HG02973 (cell line): ENCODE measurements around the gene CASP9.
"Not testable (repeated sequence)": the region's sequence is repeated elsewhere in the genome, so short reads cannot be mapped to it uniquely, and the experiment has no call there.

Source experiments
- ATAC-seq: cut with Tn5 transposase; IDR thresholded peaks from one replicate; pipeline ENCODE4 v1.9.1; 2021; ENCODE audit warnings: moderate library complexity; ENCODE audit not compliant: unreplicated experiment

CASP9 gene

GRCh38 chr1:15526021-15526489, 2.0 kb upstream of the CASP9 start:
- no peak for ATAC-seq

- peak; percentile 5 for ATAC-seq
These were observed 1.3 kb upstream of the CASP9 start for GRCh38 chr1:15525050-15526020.

- peak; percentile 37 for ATAC-seq
These were observed 451 bp upstream of the CASP9 start for GRCh38 chr1:15524283-15525049.

- no peak for ATAC-seq
These were observed 653 bp downstream of the CASP9 start for GRCh38 chr1:15523104-15524020.

- no peak for ATAC-seq
These were observed 1.5 kb downstream of the CASP9 start for GRCh38 chr1:15522551-15522950.

GRCh38 chr1:15521206-15521906, 2.7 kb downstream of the CASP9 start:
- not testable (repeated sequence) for ATAC-seq

GRCh38 chr1:15519625-15520024, 4.4 kb downstream of the CASP9 start:
- no peak for ATAC-seq

- peak; percentile 50 for ATAC-seq
These were observed 8.9 kb downstream of the CASP9 start for GRCh38 chr1:15515022-15515663.

GRCh38 chr1:15514557-15514956, 9.5 kb downstream of the CASP9 start:
- ATAC-seq, result not testable (repeated sequence)

GRCh38 chr1:15513919-15514318, 10.1 kb downstream of the CASP9 start:
- no peak for ATAC-seq

- ATAC-seq, result no peak
These were observed 10.8 kb downstream of the CASP9 start for GRCh38 chr1:15513192-15513591.

- no peak for ATAC-seq
These were observed 13.2 kb downstream of the CASP9 start for GRCh38 chr1:15510611-15511405.

GRCh38 chr1:15509586-15509985, 14.4 kb downstream of the CASP9 start:
- no peak for ATAC-seq

GRCh38 chr1:15508700-15509487, 15.1 kb downstream of the CASP9 start:
- ATAC-seq, result no peak

GRCh38 chr1:15507278-15507677, 16.7 kb downstream of the CASP9 start:
- ATAC-seq, result no peak

GRCh38 chr1:15506831-15507230, 17.2 kb downstream of the CASP9 start:
- no peak for ATAC-seq

- no peak for ATAC-seq
These were observed 19.6 kb downstream of the CASP9 start for GRCh38 chr1:15504436-15504835.
